ENCODE results near the gene TOX4.
"Not testable (repeated sequence)": the region's sequence is repeated elsewhere in the genome, so short reads cannot be mapped to it uniquely, and the experiment has no call there.

TOX4 gene

DNA sequence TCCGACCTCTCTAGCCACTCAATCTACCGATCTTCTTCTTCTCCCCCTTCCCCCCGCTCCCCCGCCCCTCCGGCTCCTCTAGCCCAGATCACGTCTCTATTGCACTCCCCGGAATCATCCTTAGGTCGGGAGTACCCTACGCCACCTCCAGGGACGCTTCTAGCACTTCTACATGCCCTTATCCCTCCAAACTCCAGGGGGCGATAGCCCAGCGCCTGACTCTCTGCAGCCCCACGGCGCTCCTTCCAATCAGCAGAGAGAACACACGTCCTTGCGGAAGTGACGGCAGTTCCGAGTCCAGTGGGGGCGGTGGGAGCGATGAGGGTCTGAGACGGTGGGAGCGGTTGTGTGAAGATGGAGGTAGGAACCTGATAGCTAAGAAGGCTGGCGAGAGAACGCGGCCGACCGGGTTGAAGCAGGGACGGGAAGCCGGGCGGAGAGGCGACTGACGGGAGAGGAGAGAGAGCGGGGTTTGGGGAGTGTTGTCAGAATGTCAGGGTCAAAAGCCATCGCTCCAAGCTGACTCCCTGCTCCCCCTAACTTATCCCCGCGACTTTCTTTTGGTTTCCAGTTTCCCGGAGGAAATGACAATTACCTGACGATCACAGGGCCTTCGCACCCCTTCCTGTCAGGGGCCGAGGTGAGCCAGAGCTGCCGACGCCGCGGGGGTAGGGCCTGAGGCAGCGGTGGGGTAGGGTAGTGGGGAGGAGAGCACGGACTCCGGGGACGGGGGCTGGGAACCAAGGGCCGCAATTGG lies at the start of gene TOX4, which contains the start of gene RAB2B:
TOX4 (plus strand) TSS at position 271 of the 757 bp plus-strand sequence; CDS start at position 355, 84 bp downstream.
RAB2B (minus strand) TSS at position 35 of the 757 bp plus-strand sequence. CDS start 87 bp downstream, outside the sequence.
- DNase-seq (ENCODE audit: low spot score) = peak; percentile 99

DNA sequence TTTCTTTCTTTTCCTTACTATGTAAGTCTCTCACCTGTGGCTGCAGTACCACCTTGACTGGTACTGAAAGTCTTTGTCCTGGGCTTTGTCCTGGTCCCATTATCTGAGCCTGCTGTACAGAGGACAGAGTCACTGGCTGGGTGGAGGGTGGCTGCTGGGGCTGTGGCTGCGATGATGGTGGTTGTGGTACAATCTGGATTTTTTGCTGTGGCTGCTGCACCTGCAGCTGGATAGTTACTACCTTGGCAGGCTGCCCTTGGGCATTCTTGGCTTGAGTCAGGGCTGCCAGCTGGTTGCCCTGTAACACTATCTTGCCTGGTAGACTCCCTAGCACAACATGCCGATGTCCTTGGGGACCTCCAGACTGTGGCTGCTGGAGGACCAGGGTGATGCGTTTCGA lies 48.1 kb upstream of the TOX4 start:
- no peak for DNase-seq (ENCODE audit: low spot score)

- DNase-seq (ENCODE audit: low spot score) = no peak
Measured at GRCh38 chr14:21431126-21431525, 45.9 kb upstream of the TOX4 start.

- no peak for DNase-seq (ENCODE audit: low spot score)
Measured at GRCh38 chr14:21436567-21437062, 40.4 kb upstream of the TOX4 start.

DNA sequence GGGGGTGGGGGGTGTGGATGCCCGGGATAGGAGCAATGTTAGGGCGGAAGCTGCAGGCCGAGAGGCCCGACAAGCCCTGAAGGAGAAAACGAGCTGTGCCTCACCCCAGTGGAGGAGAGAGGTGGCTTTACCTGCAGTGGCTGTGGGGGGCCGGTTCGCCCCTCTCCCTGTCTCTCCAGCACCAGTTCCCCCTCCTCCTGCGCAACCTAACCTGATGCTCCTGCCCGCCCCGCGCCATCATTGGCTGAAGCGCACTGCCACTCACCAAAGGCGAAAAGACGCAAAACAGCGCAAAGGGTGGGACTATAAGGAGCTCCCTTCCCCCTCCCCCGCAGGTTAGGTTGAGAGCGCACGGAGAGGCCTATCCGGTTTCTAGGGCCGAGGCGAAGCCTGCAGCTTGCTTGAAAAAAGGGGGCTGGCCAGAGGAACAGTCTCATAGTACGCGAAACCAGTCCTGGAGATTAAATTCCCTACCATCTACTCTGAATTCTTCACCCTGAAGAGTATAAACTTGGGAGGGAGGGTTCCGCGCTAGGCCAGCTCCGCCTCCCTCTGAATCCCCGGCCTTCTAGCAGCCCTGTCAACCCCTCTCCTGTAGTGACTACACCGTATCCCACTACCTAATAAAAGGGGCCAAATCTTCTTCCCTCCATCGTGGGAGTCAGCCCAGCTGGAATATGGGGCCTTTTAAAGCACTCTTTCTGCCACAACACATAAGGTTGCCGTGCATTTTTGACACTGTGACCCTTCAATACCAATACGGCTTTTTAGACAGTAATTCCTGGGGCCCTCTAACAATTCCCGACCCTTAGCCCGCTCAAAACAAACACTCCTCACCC lies 39.7 kb upstream of the TOX4 start:
- peak; percentile 100 for DNase-seq (ENCODE audit: low spot score)

GRCh38 chr14:21440859-21441258 lies 36.1 kb upstream of the TOX4 start:
- DNase-seq (ENCODE audit: low spot score) = no peak

GRCh38 chr14:21442657-21443056 lies 34.3 kb upstream of the TOX4 start:
- not testable (repeated sequence) for DNase-seq (ENCODE audit: low spot score)

- DNase-seq (ENCODE audit: low spot score) = no peak
Measured at GRCh38 chr14:21449899-21450216, 27.1 kb upstream of the TOX4 start.

DNA sequence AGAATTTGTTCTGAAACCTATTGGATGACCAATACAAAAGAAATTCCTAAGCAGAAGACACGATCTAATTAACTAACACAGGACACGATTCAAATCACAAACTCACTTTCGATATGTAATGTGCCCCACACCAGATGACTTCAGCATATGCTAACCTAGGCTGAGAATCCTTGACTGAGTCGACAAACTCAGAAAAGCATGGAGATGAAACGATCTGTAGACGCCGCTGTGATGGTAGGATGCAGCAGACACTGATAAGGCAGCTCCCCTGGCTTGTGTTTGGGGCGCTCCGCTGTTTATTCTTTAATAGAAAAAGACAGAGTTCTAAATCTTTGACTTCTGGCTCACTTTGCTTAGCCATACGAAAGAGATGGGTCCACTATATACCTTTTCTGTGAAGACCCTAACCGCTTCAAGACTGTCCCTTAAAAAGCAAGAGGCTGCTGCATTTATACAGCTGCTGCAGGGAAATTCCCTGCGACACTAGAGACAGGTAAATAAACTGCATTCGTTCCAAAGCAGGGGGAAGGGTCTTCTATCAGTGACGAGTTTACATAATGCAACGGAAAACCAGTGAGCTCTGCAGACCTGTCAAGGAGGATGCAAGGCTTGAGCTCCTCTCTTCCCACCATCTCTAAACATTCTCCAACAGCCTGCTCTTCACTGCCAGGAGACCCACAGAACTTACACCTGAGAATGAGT lies 22.0 kb upstream of the TOX4 start:
- DNase-seq (ENCODE audit: low spot score) = no peak

- DNase-seq (ENCODE audit: low spot score) = no peak
Measured at GRCh38 chr14:21455592-21455911, 21.4 kb upstream of the TOX4 start.

- DNase-seq (ENCODE audit: low spot score) = peak; percentile 100
Measured at GRCh38 chr14:21455912-21456667, 20.9 kb upstream of the TOX4 start, which contains the start of gene CHD8. TSS of gene CHD8 (minus strand) at chr14:21456123. CDS start at chr14:21431643, 24,480 bp downstream.

GRCh38 chr14:21467616-21468015 lies 9.4 kb upstream of the TOX4 start:
- peak; percentile 12 for DNase-seq (ENCODE audit: low spot score)

DNA sequence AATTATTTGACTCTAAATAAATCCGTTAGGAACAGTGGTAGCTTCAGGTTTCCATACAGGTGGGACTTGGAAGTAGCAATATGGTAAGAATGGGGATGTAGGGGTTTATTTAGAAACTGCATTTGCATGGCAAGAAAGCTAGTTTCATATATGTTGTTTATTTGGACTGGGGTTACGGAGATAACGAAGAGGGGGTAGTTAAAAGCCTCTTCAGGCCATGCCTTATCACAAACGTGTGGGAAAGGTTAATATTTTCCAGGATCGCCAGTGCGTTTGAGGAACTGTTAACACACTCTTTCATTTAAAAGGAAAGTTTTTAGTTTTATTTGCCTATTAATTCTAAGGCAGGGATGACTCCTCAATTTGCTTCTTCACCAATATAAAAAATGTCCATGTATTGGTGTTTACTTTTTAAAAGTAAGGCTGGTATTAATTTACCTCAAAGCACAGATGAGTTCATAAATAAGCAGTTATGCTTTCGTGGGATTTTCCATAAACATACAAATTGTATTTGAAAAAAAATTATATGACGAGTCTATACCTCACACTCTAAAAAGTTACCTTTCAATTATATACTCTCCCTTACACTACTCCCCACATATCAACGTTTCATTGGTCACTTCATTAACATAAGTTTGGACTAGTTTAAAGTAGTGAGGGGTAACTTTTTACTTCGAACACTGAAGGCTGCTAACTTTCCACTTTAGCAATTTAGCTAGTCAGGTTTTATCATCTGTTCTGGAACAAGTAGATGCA lies 1.1 kb upstream of the TOX4 start:
- no peak for DNase-seq (ENCODE audit: low spot score)

GRCh38 chr14:21476523-21476924 lies 471 bp upstream of the TOX4 start:
- no peak for DNase-seq (ENCODE audit: low spot score)

- no peak for DNase-seq (ENCODE audit: low spot score)
Measured at GRCh38 chr14:21486640-21487087, 9.7 kb downstream of the TOX4 start.

DNA sequence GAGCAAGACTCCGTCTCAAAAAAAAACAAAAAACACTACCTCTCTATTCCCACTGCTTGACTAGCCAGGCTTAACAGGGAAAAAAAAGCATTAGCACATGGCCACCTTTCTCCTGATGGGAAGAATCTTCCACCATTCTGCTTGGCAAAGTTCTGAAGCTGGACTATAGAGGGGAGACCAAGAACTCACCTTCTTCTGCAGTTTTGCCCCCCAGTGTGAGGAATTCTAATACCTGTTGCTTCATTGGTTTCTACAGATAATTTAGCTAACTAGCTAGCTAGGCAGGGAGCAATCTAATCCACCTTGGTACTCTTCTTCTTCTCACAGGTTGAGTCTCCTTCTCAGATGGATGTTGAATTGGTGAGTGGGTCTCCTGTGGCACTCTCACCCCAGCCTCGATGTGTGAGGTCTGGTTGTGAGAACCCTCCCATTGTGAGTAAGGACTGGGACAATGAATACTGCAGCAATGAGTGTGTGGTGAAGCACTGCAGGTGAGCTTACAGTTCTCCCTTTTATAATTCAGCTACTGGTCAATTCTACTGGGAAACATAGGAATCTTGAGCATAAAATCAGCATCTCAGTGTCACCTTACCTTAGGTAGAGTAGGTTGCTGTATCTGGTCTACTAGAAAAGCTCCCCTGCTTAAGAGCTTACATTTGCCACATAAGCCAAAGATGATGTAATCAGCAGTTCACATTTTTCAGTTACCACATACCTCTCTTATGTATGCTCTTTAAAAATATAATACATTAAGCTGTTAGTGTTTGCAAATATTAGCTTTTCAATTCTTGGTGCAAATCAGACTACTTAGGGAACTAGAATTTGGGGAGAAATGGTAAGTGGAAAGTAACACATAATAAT lies 18.1 kb downstream of the TOX4 start:
- no peak for DNase-seq (ENCODE audit: low spot score)

GRCh38 chr14:21496453-21496852 lies 19.5 kb downstream of the TOX4 start:
- DNase-seq (ENCODE audit: low spot score) = no peak

DNA sequence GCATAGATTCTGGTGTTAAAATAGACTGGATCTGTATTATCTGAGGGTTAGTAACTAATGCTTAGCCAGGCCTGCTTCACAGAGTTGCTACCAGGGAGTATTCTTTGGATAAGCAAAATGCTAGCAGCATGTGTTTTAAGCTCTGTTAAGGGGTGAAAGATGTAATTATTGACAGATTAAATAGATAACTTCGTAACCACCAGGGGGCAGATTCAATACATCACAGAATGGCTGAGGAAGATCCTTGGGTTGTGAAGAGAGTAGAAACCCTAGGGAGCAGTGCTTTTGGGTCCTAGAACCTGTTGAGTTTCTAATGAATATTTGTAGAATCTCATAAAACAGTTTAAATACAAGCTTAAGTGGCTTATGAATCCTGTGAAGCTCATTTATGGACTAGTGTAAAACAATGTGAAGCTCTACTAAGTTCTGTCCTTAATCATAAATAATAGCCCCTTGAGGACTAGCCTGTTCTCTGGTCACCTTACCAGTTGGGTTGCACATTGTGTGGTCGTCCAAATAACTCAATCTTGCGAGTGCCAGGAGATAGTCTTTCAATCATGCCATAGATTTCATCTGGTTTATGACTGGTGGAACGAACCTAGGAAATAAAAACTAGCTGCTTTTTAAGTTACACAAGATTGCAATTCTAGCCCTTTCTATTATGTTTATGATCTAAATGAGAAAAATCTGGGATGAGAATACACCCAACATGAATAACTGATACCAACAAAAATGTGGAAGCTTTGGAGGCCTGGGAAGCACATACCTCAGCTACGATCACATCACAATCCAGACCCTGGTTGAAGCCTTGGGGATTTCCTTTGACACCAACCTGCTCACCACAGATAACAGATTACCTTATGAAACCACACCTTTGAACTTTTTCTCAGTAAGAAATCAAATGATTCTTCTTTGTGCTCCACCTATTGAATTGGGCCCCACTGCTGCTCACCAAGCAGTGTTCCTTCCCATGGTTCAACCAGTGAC lies 21.8 kb downstream of the TOX4 start:
- DNase-seq (ENCODE audit: low spot score) = peak; percentile 66

DNA sequence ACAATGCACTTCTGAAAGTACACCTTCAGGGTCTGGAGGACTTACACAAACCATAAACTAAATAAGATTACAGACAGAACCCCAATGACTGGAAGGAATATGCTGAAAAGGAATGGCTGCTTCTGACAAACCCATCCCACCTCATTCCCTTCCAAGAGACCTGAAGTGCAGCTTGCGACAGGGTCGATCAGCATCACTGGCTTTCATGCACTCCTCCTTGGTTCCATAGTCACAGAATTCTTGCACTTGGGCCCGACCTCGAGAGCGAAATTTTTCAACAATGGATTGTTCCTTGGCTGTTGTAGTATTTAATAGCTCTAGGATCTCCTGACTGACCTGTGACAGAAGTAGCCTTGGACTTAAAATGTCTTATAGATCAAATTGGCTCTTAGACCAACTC lies 24.6 kb downstream of the TOX4 start:
- no peak for DNase-seq (ENCODE audit: low spot score)
